H1 (cell line): Measurements from ENCODE around the gene DCBLD1. TPM values are rescaled to one million over a fixed set of nuclear protein-coding genes. Genes with fewer than 3 reads are reported as not detected.

ENCODE experiments used
- CTCF ChIA-PET: fragments of 300-600 bp; sonication (Branson Sonifier 250); formaldehyde crosslinking; loops from one replicate; lab custom pipeline; 2021; ENCODE audit not compliant: partially characterized antibody; lab: Charles Lee
- POLR2A ChIA-PET: fragments of 300-600 bp; sonication (Branson Sonifier 250); formaldehyde crosslinking; loops from one replicate; lab custom pipeline; 2021; ENCODE audit warnings: inconsistent platforms; ENCODE audit not compliant: partially characterized antibody; lab: Charles Lee
- DNase-seq, 2 experiments: peaks; one replicate each; pipeline versions ENCODE4 v3.0.0 to v3.0.0-alpha.2; 2010 to 2022; ENCODE audit warnings: low spot score in 2 of 2, low read depth in 1 of 2, mixed read lengths in 1 of 2
- FAIRE-seq: peaks from 2 replicates; lab custom pipeline; 2011; peaks lifted over from hg19 to GRCh38; lab: Jason Lieb, UNC
- H2AFZ ChIP-seq: 2 replicates; pipeline ENCODE4 v1.8.1; 2012; ENCODE audit warnings: low read length, inconsistent platforms
- H2AK5ac ChIP-seq: 2 replicates; pipeline ENCODE4 v1.6.1; 2013; ENCODE audit warnings: low read depth, low read length
- H2BK120ac ChIP-seq: replicated peaks from 2 replicates; pipeline ENCODE3; 2013; ENCODE audit warnings: low read depth, low read length, inconsistent platforms
- H2BK12ac ChIP-seq: 2 replicates; pipeline ENCODE4 v1.6.1; 2013; ENCODE audit warnings: low read depth, low read length
- H2BK15ac ChIP-seq: 2 replicates; pipeline ENCODE4 v1.6.1; 2013; ENCODE audit warnings: low read length
- H2BK20ac ChIP-seq: 2 replicates; pipeline ENCODE4 v1.6.1; 2013; ENCODE audit warnings: low read length
- H2BK5ac ChIP-seq: 2 replicates; pipeline ENCODE4 v1.6.1; 2013; ENCODE audit warnings: low read depth, low read length
- H3K14ac ChIP-seq: 2 replicates; pipeline ENCODE4 v1.6.1; 2013; ENCODE audit warnings: inconsistent platforms; ENCODE audit not compliant: insufficient read length
- H3K18ac ChIP-seq: 2 replicates; pipeline ENCODE4 v1.6.1; 2013; ENCODE audit warnings: low read length; ENCODE audit errors: extremely low read depth
- H3K23ac ChIP-seq: 2 replicates; pipeline ENCODE4 v1.6.1; 2013; ENCODE audit warnings: inconsistent platforms; ENCODE audit not compliant: insufficient read length
- H3K23me2 ChIP-seq: 2 replicates; pipeline ENCODE4 v1.6.1; 2013; ENCODE audit warnings: low read depth, low read length
- H3K27ac ChIP-seq: 2 replicates; pipeline ENCODE4 v1.6.1; 2011; ENCODE audit warnings: low read depth, low read length, inconsistent platforms
- H3K27me3 ChIP-seq, 4 experiments: replicated peaks in 1 of 4; 1 replicate in 1 of 4; 2 replicates in 3 of 4; pipeline versions ENCODE4 v1.6.1 to v1.8.1; 2011 to 2013; ENCODE audit warnings: low read length in 3 of 4, mild to moderate bottlenecking in 3 of 4, inconsistent platforms in 2 of 4, mixed read lengths in 2 of 4, moderate library complexity in 1 of 4; ENCODE audit not compliant: control insufficient read depth in 3 of 4, insufficient read depth in 3 of 4; ENCODE audit errors: extremely low read depth in 1 of 4
- H3K36me3 ChIP-seq, 4 experiments: 2 replicates each; pipeline versions ENCODE4 v1.6.1 to v1.8.1; 2011 to 2013; ENCODE audit warnings: mild to moderate bottlenecking in 4 of 4, low read length in 3 of 4, moderate library complexity in 2 of 4, control low read depth in 1 of 4, inconsistent platforms in 1 of 4; ENCODE audit not compliant: insufficient read depth in 4 of 4, control insufficient read depth in 2 of 4
- H3K4ac ChIP-seq: replicated peaks from 2 replicates; pipeline ENCODE3; 2013; ENCODE audit warnings: low read length, low read depth, mixed read lengths, inconsistent platforms; ENCODE audit not compliant: insufficient read length
- H3K4me1 ChIP-seq, 4 experiments: replicated peaks in 1 of 4; 1 replicate in 1 of 4; 2 replicates in 3 of 4; pipeline versions ENCODE4 v1.6.1 to v1.8.1; 2011 to 2013; ENCODE audit warnings: low read length in 3 of 4, inconsistent platforms in 2 of 4, mixed read lengths in 1 of 4; ENCODE audit not compliant: insufficient read depth in 4 of 4, control insufficient read depth in 3 of 4
- H3K4me2 ChIP-seq, 2 experiments: 2 replicates each; pipeline versions ENCODE4 v1.6.1 to v1.8.1; 2011 to 2013; ENCODE audit warnings: low read depth in 2 of 2, low read length in 2 of 2, control low read depth in 1 of 2, inconsistent platforms in 1 of 2, mild to moderate bottlenecking in 1 of 2; ENCODE audit not compliant: insufficient read depth in 1 of 2
- H3K4me3 ChIP-seq, 4 experiments: fragments of 200-600, 300-600 bp in 1 of 4; sonication (generic), shearing (Covaris generic), sonication (Bioruptor Twin) in 1 of 4; 2 replicates each; pipeline versions ENCODE4 v1.5.1 to v1.8.1; 2011 to 2016; ENCODE audit warnings: low read length in 4 of 4, low read depth in 3 of 4, control low read depth in 2 of 4, inconsistent platforms in 2 of 4, mild to moderate bottlenecking in 2 of 4, mixed read lengths in 1 of 4, moderate library complexity in 1 of 4; ENCODE audit not compliant: insufficient read depth in 2 of 4; ENCODE audit errors: extremely low read depth in 1 of 4
- H3K56ac ChIP-seq: replicated peaks from 2 replicates; pipeline ENCODE3; 2013; ENCODE audit warnings: low read depth, mild to moderate bottlenecking, mixed read lengths, low read length, inconsistent platforms; ENCODE audit not compliant: insufficient read length
- H3K79me1 ChIP-seq: 2 replicates; pipeline ENCODE4 v1.6.1; 2013; ENCODE audit warnings: low read depth, low read length, control low read depth
- H3K79me2 ChIP-seq, 2 experiments: 2 replicates each; pipeline versions ENCODE4 v1.6.1 to v1.8.1; 2012 to 2013; ENCODE audit warnings: low read length in 2 of 2, mild to moderate bottlenecking in 2 of 2, inconsistent platforms in 1 of 2; ENCODE audit not compliant: insufficient read depth in 2 of 2, control insufficient read depth in 1 of 2
- H3K9ac ChIP-seq, 4 experiments: replicated peaks in 1 of 4; 1 replicate in 1 of 4; 2 replicates in 3 of 4; pipeline versions ENCODE4 v1.6.1 to v1.8.1; 2011 to 2013; ENCODE audit warnings: low read depth in 3 of 4, low read length in 3 of 4, control low read depth in 2 of 4, mild to moderate bottlenecking in 2 of 4, moderate library complexity in 2 of 4, inconsistent platforms in 1 of 4; ENCODE audit errors: extremely low read depth in 1 of 4
- H3K9me3 ChIP-seq, 2 experiments: 2 replicates each; pipeline versions ENCODE4 v1.6.1 to v1.8.1; 2012 to 2013; ENCODE audit warnings: mild to moderate bottlenecking in 2 of 2, moderate library complexity in 2 of 2, control low read depth in 1 of 2, inconsistent platforms in 1 of 2, low read depth in 1 of 2, low read length in 1 of 2, mixed read lengths in 1 of 2; ENCODE audit not compliant: insufficient read depth in 2 of 2
- H4K20me1 ChIP-seq, 2 experiments: replicated peaks in 1 of 2; 2 replicates each; pipeline versions ENCODE3 to v1.8.1; 2011 to 2013; ENCODE audit warnings: inconsistent platforms in 2 of 2, low read length in 2 of 2, mild to moderate bottlenecking in 1 of 2; ENCODE audit not compliant: insufficient read depth in 2 of 2, control insufficient read depth in 1 of 2
- H4K5ac ChIP-seq: 2 replicates; pipeline ENCODE4 v1.6.1; 2013; ENCODE audit warnings: low read length, low read depth, mixed read lengths, inconsistent platforms; ENCODE audit not compliant: insufficient read length
- H4K8ac ChIP-seq: 2 replicates; pipeline ENCODE4 v1.8.0; 2013; ENCODE audit warnings: mild to moderate bottlenecking, moderate library complexity, low read length, inconsistent platforms; ENCODE audit not compliant: insufficient read depth; ENCODE audit errors: extremely low read depth
- H4K91ac ChIP-seq: replicated peaks from 2 replicates; pipeline ENCODE3; 2013; ENCODE audit warnings: low read length, mixed read lengths, inconsistent platforms; ENCODE audit not compliant: insufficient read length
- CHD2 ChIP-seq: IDR thresholded peaks from 2 replicates; pipeline ENCODE4 v1.6.1; 2012; ENCODE audit warnings: low read length, improper control_type of control experiment
- CTBP2 ChIP-seq: IDR thresholded peaks from 2 replicates; pipeline ENCODE4 v1.7.0; 2011; ENCODE audit warnings: borderline replicate concordance, mild to moderate bottlenecking, moderate library complexity, mixed read lengths, low read length; ENCODE audit not compliant: insufficient read depth, insufficient read length
- EP300 ChIP-seq, 2 experiments: IDR thresholded peaks; 1 replicate in 1 of 2; 2 replicates in 1 of 2; pipeline ENCODE4 v1.6.1; 2011 to 2012; ENCODE audit warnings: low read depth in 2 of 2, low read length in 2 of 2, mild to moderate bottlenecking in 2 of 2, borderline replicate concordance in 1 of 2, inconsistent platforms in 1 of 2, moderate library complexity in 1 of 2
- JUND ChIP-seq: IDR thresholded peaks from 2 replicates; pipeline ENCODE4 v1.6.1; 2011; ENCODE audit warnings: mild to moderate bottlenecking, improper control_type of control experiment, low read length
- KDM4A ChIP-seq: IDR thresholded peaks from one replicate; pipeline ENCODE4 v1.7.1; 2012; ENCODE audit warnings: low read depth, mild to moderate bottlenecking, moderate library complexity, low read length, inconsistent platforms; ENCODE audit not compliant: severe bottlenecking
- SIRT6 ChIP-seq: IDR thresholded peaks from one replicate; pipeline ENCODE4 v1.7.1; 2012; ENCODE audit warnings: low read length, inconsistent platforms
- SP2 ChIP-seq: IDR thresholded peaks from 2 replicates; pipeline ENCODE4 v1.6.1; 2012; ENCODE audit warnings: mild to moderate bottlenecking, low read length, inconsistent platforms
- USF2 ChIP-seq: IDR thresholded peaks from 2 replicates; pipeline ENCODE4 v1.6.1; 2011; ENCODE audit warnings: low read length, improper control_type of control experiment
- WGBS, 2 experiments: shearing (Covaris generic) in 1 of 2; methylation state at CpG; one replicate each; pipeline versions ENCODE4 v1.1.6 to v1.1.7; 2013 to 2015; ENCODE audit warnings: low lambda C conversion rate in 2 of 2, mixed read lengths in 2 of 2, inconsistent platforms in 1 of 2, low coverage in 1 of 2, missing lambda C conversion rate in 1 of 2; ENCODE audit not compliant: insufficient replicate concordance in 2 of 2, insufficient coverage in 1 of 2, insufficient read length in 1 of 2; ENCODE audit errors: extremely low coverage in 1 of 2, missing lambda C conversion rate in 1 of 2; 5-methylcytosine and 5-hydroxymethylcytosine counted together
- polyA plus RNA-seq, 7 experiments: library from polyadenylated mRNA; depleted of rRNA in 3 of 7; stranded (reverse) in 5 of 7; unstranded in 2 of 7; fragments of >200 nt in 5 of 7; fragments of 200-250 nt in 2 of 7; gene quantifications; 1 replicate in 5 of 7; 2 replicates in 1 of 7; 4 replicates in 1 of 7; pipeline versions ENCODE4 v1.2.1 to v1.2.3, GENCODE V29; 2011 to 2013; ENCODE audit warnings: missing spikeins in 2 of 7, mixed read lengths in 2 of 7
- total RNA-seq: library from RNA; stranded (reverse); fragmentation: NEBNext Ultra II Directional; extraction: Animal tissue kit (Norgen Biotek cat#: 25700); gene quantifications from 2 replicates; pipeline ENCODE4 v1.2.1, GENCODE V29; 2021

Gene DCBLD1
- total and polyA plus RNA-seq, 2 of the 8 experiments (the other 6 are each of a cell fraction or from before 2014, with no cell fraction given): 3.9 to 11.2 TPM

- Histone ChIP-seq H2BK12ac (no peak overlapping the region), H4K20me1 (no peaks in the 10 kb centered on the region), H3K4me2 (no peak overlapping the region), H3K27me3 (no peaks in the 10 kb centered on the region), H3K23me2 (no peaks in the 10 kb centered on the region), H3K23ac (no peak overlapping the region), H2BK5ac (no peak overlapping the region), H2BK15ac (no peak overlapping the region), H4K8ac (no peak overlapping the region), H2BK20ac (no peak overlapping the region), H3K79me1 (no peaks in the 10 kb centered on the region), H2BK120ac (no peak overlapping the region), H4K5ac (no peak overlapping the region), H3K18ac (no peak overlapping the region), H4K91ac (no peak overlapping the region), H2AK5ac (no peak overlapping the region), H3K4me3 (no peak overlapping the region), H2AFZ (peak overlapping the region; percentile 96), H3K4me1 (peaks cover 0 to 7% (median 3%) of the 10 kb centered on the region in 4 experiments; a peak in 4 of 7 replicates), H3K9me3 (no peaks in the 10 kb centered on the region), H3K4ac (no peak overlapping the region), H3K9ac (no peak overlapping the region), H3K14ac (no peak overlapping the region), H3K56ac (no peak overlapping the region), H3K27ac (no peak overlapping the region), H3K79me2 (no peaks in the 10 kb centered on the region), H3K36me3 (no peaks in the 10 kb centered on the region)
- FAIRE-seq (no peak), DNase-seq (no peak)
- 79% methylated on average over 5 of the region's 5 CpGs; no CpG with 5 or more reads in 1 of the 2 experiments for WGBS, 2 experiments
- CTCF ChIA-PET: interaction anchor here (0.9 to 6.2 kb wide), 7 partner anchors 10 to 341 kb away, joined by 3 to 54 read pairs (median 4); no protein-coding TSS in a partner anchor
- POLR2A ChIA-PET: no interaction called here
- TF ChIP-seq SIRT6 (no peak), USF2 (no peak), SP2 (no peak), JUND (no peak), EP300 (IDR thresholded peaks at IDR 0.05; ENCODE audit: borderline replicate concordance in 1 of 2, low read depth in 2 of 2, low read length in 2 of 2) (no peak), CHD2 (no peak), KDM4A (no peak), CTBP2 (no peak)
Observed at GRCh38 chr6:117448011-117448410, 34.5 kb upstream of the DCBLD1 start.
